Hematopoietic multipotent progenitor cell treated with erythropoietin and hydrocortisone succinate and interleukin-3 and kit ligand, for 15 days (in vitro differentiated cells): ENCODE data around the gene PPM1M.

Source experiments
- DNase-seq: peaks from one replicate; pipeline ENCODE4 v3.0.0-alpha.2; 2015; ENCODE audit warnings: low spot score

PPM1M gene, protein sequence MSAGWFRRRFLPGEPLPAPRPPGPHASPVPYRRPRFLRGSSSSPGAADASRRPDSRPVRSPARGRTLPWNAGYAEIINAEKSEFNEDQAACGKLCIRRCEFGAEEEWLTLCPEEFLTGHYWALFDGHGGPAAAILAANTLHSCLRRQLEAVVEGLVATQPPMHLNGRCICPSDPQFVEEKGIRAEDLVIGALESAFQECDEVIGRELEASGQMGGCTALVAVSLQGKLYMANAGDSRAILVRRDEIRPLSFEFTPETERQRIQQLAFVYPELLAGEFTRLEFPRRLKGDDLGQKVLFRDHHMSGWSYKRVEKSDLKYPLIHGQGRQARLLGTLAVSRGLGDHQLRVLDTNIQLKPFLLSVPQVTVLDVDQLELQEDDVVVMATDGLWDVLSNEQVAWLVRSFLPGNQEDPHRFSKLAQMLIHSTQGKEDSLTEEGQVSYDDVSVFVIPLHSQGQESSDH

GRCh38 chr3:52245322-52246263 is at the start of gene PPM1M:
Gene PPM1M, plus strand, starts transcription at chr3:52245759. Its CDS starts 66 bp downstream, at chr3:52245825.
- no peak for DNase-seq

- no peak for DNase-seq
Observed at GRCh38 chr3:52195823-52196331, 49.7 kb upstream of the PPM1M start.

DNA sequence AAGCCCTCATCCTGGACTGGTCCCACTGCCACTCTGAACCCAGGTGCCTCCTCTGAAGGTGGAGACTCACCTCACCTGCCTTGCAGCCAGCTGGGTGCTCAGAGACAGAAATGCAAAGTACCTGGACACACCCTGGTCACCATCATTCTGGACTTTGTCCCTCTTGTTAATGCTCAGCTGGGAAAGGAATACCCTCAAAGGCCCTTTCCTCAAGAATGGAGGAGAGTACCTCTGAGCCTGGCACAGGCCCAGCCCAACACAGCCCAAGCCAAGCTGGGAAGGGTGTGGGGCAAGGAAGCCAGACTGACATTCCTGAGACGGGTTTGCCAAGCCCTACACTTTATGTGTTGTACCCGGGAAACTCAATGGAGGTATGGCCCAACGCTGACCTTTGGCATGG is 48.6 kb upstream of the PPM1M start:
- DNase-seq = no peak

DNA sequence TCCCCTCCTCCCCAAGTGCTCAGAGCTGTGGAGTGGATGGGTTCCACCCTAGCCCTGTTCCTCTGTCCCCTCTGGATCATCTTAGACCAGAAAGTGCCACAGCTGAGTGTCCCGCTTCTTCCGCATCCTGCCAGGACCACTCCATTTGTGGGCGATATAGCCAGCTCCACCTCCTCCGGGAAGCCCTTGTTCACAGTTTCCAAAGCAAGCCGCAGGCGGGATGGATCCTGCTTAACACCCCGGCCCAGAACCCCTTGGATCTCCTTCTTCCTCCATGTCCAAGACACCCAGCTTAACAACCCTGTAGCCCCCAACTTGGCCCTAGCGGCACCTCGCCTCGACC is 48.1 kb upstream of the PPM1M start:
- DNase-seq = no peak

- peak; percentile 96 for DNase-seq
Observed at GRCh38 chr3:52197842-52198625, 47.5 kb upstream of the PPM1M start, which contains the start of gene ALAS1. Gene ALAS1, plus strand, starts transcription at chr3:52198160. Its CDS starts 1,082 bp downstream, at chr3:52199242.

GRCh38 chr3:52198643-52199608 is 46.6 kb upstream of the PPM1M start:
- peak; percentile 10 for DNase-seq

- DNase-seq = no peak
Observed at GRCh38 chr3:52200981-52201679, 44.4 kb upstream of the PPM1M start.

DNA sequence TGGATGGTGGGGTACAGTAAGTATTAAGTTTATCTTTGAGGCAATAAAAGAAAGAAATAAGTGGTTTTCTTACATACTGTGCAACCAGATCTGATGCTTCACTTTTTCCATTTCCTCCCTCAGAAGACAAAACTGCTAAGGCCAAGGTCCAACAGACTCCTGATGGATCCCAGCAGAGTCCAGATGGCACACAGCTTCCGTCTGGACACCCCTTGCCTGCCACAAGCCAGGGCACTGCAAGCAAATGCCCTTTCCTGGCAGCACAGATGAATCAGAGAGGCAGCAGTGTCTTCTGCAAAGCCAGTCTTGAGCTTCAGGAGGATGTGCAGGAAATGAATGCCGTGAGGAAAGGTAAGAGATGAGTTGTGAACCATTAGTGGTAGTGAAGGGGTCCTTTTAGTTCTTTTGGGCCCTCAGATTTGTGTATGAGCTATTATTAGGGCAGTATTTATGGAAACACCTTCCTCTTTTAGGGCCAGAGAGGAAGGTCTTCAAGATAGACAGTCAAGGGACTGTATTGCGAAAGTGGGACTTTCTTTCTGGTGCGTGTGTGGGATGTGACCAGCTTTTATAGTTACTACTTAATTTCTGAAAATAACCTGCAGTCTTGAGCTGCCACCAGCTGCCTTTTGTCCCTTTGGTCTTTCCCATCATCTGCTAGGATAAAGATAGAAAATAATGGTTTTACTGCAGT is 43.0 kb upstream of the PPM1M start:
- no peak for DNase-seq

DNA sequence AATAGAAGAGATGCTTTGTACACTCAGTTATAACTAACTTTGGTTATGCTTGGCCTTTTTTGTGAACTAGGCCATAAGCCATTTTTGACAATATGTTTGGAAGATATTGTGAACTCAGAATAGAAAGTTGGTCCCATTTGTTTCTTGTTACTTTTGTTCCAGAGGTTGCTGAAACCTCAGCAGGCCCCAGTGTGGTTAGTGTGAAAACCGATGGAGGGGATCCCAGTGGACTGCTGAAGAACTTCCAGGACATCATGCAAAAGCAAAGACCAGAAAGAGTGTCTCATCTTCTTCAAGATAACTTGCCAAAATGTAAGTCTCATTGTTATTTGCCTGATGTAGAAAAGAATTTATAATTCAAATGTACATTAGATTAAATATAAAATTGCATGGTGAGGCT is 41.9 kb upstream of the PPM1M start:
- DNase-seq = no peak

DNA sequence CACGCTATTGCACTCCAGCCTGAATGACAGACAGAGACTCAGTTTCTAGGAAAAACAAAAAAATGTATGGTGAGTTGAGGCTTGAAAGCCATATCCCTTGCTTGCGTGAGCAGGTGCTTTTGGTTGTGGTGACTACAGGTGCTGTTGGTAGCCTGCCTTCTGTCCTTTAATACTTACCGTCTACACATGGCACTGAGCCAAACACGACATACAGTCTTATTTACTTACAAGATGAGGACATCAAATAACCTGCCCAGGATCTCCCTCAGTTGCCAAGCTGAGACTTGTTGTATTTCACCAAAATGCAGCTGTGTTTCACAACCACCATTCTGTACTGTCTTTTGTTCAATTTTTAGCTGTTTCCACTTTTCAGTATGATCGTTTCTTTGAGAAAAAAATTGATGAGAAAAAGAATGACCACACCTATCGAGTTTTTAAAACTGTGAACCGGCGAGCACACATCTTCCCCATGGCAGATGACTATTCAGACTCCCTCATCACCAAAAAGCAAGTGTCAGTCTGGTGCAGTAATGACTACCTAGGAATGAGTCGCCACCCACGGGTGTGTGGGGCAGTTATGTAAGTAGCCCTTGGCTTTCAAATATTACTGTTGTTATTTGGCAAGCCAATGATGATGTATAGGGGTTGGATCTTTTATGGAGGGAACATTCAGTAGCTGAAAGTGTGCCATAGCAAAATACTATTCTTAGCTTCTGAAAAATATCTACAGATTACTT is 41.1 kb upstream of the PPM1M start:
- DNase-seq = no peak

DNA sequence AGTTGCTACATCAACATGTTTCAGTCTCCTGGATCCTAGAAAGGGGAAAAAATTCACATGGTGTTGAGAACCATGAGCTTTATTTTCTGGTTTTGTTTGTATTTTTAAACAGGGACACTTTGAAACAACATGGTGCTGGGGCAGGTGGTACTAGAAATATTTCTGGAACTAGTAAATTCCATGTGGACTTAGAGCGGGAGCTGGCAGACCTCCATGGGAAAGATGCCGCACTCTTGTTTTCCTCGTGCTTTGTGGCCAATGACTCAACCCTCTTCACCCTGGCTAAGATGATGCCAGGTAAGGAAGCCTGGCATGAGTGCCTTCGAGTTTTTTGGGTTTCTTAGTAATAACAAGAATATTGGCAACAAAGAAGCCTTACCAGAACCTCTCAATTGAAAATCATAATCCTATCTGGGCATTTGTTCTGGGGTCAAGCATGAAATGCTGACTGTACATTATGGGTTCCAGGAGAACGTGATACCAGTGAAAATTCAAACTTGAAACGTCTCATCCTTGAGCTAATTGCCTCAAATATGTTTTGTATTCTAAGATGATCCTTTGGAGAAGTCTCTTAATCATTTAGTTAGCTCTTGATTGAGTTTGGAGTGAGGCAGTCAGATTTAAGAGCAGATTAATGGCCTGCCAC is 39.7 kb upstream of the PPM1M start:
- DNase-seq = no peak

DNA sequence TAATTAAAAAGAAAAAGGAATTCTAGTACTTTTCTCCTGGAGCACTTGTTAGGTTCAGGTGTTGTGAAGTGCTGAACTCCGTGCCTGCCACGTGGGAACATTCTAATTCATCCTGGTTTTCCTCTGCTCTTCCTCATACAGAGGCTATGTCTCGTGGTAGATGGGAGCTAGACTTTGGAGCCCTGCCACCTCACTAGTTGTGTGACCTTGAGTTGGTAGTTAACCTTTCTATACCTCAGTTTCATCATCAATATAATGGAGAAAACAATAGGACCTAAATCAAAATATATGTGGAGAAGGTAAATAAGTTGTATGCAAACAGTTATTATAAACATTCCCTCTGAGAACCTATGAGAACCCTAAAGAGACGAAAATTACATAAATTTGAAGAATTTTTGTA is 37.0 kb upstream of the PPM1M start:
- no peak for DNase-seq

- DNase-seq = no peak
Observed at GRCh38 chr3:52210037-52210436, 35.5 kb upstream of the PPM1M start.

GRCh38 chr3:52210550-52211046 is 35.0 kb upstream of the PPM1M start:
- no peak for DNase-seq

GRCh38 chr3:52211268-52211891 is 34.2 kb upstream of the PPM1M start:
- DNase-seq = no peak

DNA sequence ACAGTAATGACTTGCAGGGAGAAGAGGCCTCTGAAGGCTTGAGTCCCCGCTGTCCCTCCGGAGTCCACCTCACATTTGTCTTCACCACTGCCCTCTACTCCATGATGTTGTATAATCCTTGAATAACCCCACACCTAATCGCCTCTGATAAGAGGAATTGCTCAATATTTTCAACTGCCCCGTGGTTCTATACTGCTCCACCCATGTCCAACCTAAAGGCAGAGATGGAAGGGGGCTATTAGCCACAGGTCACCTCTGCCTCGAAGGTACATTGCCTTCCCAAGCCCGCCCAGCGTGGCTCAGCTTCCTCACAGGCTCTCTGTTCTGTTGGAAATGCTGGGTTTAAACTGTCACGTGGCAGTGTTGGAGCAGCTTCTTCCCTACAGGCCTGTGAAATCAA is 32.6 kb upstream of the PPM1M start:
- no peak for DNase-seq

GRCh38 chr3:52213901-52214300 is 31.7 kb upstream of the PPM1M start:
- no peak for DNase-seq

GRCh38 chr3:52215351-52215750 is 30.2 kb upstream of the PPM1M start:
- DNase-seq = no peak
